HG03108 (cell line): ENCODE measurements around the gene DHX32.
"Not testable (repeated sequence)": the region's sequence is repeated elsewhere in the genome, so short reads cannot be mapped to it uniquely, and the experiment has no call there.

Source experiments
- ATAC-seq: cut with Tn5 transposase; IDR thresholded peaks from one replicate; pipeline ENCODE4 v1.9.1; 2021; ENCODE audit warnings: moderate library complexity; ENCODE audit not compliant: unreplicated experiment

The DHX32 gene

GRCh38 chr10:125896088-125896934, 15.2 kb upstream of the DHX32 start, which contains the start of gene FANK1:
Gene FANK1 (plus strand): TSS chr10:125896564. CDS start chr10:125896643, 79 bp downstream.
- peak; percentile 81 for ATAC-seq

DNA sequence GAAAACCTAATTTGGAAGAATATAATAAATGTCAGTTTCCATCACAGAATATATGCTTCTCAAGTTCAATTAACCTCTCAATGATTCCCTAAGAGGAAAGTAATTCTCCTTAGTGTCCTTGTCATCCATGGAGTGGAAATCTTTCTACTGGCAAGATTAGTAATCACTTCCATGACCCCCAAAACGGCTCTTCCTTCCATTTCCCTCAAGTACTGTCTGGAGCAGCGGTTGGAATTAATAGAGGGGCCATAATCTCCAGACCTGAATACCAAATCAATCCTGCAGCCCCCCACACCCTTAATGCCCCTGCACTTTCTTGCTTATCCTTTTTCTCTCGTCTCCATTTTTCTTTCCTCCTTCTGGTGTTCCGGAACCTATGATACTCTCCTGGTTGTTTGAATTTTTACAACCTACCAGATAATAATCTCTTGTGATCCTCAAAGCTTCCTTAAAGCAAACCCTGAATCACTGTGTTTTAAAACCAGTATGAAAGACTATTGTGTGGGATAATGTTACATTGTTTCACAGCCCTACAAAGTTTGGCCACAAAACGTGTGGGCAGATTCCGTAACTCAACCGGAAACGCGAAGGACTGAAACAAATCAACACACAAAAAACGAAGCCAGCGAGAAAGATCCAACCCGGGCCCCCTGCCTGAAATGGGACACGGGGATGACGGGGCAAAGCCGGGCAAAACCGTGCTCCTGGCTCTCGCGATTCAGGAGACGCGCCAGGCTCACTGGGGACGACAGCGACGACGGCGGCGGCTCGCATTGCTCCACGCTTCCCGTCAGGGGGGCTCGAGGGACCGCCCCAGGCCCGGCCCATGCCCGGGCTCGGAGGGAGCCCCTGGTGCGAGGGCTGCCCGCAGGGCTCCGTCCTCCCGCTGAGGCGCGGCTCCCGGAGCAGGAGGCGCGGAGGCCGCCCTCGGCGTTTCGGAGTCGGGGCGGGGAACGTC, 14.3 kb upstream of the DHX32 start:
- peak; percentile 44 for ATAC-seq

DNA sequence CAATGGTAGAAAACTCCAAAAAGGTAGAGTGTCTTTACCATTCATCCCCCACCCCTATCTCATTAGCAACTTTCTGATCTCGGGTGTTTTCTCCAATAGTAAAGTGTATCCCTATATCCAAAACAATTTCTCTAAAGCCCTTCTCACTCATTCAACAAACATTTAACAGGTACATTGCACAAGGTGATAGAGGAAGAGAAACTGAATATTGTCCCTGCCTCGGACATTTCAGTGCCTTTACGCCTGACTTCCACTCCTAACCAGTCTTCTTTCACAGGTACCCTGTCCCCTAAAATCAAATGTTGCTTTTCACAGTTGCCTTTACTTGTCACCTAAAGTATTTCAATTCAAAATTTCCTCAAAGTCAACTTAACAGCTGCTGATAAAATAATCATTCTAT, 13.1 kb upstream of the DHX32 start:
- not testable (repeated sequence) for ATAC-seq

GRCh38 chr10:125892402-125892801, 11.3 kb upstream of the DHX32 start:
- not testable (repeated sequence) for ATAC-seq

GRCh38 chr10:125889441-125889840, 8.3 kb upstream of the DHX32 start:
- ATAC-seq, result not testable (repeated sequence)

- no peak for ATAC-seq
These were observed 5.9 kb upstream of the DHX32 start for GRCh38 chr10:125886914-125887512.

DNA sequence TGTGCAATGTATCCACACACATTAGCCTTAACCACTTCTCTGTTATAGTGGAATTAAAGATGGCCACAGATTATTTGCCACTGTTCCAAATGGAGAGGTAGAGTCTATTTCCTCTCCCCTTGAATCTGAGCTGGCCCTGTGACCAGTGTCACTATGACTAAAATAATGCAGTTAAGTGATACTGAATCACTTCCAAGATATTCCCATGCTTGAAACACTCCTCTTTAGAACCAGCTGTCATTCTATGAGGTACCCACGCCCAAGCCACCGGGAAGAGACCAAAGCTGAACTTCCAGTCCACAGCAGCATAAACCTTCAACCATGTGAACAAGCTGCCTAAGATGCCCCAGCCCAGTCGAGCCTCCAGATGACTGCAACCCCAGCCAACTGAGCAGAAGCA, 2.1 kb upstream of the DHX32 start:
- no peak for ATAC-seq

DNA sequence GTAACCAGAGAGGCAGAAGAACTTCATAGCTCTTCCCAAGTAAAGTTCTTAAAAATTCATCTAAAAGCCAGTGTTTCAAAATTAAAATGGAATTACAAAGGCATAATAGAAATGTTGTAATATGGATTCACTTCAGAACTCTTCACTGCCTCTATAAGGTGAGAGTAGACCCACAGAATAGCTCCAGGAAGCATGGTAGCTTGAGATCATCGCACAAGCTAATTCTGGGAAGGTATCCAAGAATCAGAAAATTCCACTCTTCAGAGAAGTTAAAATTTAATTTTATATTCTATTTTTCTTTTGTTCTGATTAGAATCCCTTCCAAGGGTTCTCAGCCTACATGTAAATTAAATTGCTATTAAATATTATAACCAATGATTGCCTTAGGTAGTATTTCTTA, 1.5 kb upstream of the DHX32 start:
- ATAC-seq, result no peak

- ATAC-seq, result no peak
These were observed 373 bp downstream of the DHX32 start for GRCh38 chr10:125880719-125881118.

DNA sequence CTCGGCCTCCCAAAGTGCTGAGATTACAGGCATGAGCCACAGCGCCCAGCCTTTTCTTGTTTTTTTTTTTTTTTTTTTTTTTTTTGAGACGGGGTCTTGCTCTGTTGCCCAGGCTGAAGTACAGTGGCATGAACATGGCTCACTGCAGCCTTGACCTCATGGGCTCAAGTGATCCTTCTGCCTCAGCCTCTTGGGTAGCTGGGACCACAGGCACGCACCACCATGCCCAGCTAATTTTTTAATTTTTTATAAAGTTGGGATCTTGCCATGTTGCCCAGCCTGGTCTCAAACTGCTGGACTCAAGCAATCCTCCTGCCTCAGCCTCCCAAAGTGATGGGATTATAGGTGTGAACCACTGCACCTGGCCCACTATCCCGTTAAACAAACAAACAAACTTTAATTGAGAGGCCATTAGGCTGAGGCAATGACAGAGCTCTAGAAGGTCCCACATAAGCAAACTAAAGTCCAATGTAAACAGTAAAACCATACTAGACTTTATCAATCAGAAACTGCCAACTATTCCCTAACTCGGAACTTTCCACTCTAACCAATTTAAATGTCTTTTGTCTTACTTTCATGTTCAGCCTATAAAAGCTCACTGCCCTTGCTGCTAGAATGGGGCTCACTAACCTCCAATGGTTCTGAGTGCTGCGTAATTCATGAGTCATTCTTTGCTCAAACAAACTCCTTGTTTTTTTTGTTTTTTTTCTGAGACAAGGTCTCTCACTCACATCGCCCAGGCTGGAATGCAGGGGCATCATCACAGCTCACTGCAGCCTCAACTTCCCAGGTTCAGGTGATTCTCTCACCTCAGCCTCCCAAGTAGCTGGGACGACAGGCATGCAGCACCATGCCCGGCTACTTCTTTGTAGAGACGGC, 1.9 kb downstream of the DHX32 start:
- no peak for ATAC-seq

GRCh38 chr10:125871338-125871737, 9.8 kb downstream of the DHX32 start:
- no peak for ATAC-seq

- ATAC-seq, result peak; percentile 61
These were observed 12.6 kb downstream of the DHX32 start for GRCh38 chr10:125868372-125868975.

DNA sequence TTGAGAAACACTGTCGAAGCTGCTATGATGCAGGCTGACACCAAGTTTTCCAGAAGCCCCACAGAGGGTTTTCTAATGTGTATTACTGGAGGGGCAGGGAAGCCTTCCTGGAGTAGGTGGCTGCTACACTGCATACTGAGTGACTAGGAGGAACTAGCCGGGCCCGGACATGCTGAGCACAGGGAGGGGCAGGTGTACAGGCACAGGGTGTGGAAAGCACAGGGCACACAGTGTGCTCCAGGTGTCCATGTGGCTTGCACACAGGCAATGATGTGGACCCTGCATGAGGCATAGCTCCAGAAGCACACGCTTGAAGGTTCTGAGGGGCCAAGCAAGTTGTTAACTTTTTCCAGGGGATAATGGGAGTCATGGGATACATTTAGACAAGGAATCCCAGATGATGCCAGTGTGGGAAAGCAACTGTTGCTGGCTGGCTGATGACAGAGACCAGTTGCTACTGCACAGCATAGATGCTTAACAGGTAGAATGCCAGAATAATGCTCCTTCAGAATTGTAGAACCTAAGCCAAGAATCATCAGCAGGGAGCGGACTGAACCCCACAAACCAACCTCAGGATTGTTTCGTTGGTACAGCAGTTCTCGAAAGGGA, 14.6 kb downstream of the DHX32 start:
- ATAC-seq, result no peak

GRCh38 chr10:125865120-125865519, 16.0 kb downstream of the DHX32 start:
- no peak for ATAC-seq

DNA sequence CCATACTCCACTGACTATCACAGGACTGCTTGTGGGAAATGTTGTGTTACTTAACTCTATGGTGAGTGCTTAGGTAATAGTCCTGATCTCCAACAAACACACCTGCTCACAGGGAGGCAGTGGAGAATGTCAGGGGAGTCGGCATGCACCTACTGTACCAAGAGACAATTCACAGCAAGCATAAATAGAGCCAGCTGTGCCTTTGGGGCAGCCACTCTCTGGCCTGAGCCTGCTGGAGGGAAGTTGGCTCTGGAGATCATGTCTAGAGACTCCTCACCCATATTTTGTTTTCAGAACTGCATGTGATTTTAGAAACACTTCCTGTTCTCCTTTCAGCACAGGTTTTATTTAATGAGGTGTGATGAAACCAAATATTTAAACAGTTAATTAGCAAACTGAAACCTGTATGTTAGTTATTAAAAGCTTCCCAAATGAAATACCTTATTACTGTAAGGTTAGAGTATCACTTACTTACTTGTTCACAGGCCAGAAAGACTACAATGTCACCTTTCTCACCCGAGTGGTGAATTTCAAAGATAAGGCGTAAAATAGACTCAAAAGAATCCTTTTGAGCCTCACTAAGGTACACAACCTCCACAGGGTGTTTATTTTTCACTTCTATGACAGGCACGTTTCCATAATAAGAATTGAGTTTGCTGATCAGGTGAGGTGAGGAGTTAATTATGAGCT, 21.8 kb downstream of the DHX32 start:
- ATAC-seq, result no peak

GRCh38 chr10:125857185-125857760, 23.8 kb downstream of the DHX32 start:
- ATAC-seq, result no peak

DNA sequence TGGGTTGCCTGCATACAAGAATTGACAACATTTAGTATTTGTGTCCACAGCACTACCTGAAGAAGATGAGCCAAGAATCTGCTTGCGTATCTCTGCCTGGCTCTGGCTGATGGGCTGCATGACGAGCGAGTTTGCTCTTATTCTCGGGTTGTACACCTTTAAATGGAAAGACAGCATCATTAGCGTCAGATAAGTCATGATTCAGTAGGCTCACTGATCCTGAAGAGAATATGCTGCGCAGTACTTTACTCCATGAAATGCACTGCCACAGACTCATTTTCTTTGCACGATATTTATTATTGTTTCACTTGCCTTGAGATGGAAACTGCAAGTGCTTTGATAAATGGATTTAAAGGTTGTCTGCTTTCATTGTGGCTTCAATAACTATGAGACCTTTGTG, 28.6 kb downstream of the DHX32 start:
- ATAC-seq, result no peak
